ENCODE data around the gene NIN. TPM values are rescaled to one million over a fixed set of nuclear protein-coding genes. Genes with fewer than 3 reads are reported as not detected.
A peak's percentile ranks its signal among the peaks of the same experiment; 100 is the strongest.

The NIN gene
- total RNA-seq, 1 experiment from 2014 or later, result 36.5 TPM

GRCh38 chr14:50679674-50680073, 151.3 kb downstream of the NIN start:
- no TSS peak for BruUV-seq (replicated peaks)
- POLR2A ChIA-PET (ENCODE audit: unreplicated experiment), result no interaction called here
- Histone ChIP-seq H3K36me3 (ENCODE audit: low read depth) (no peaks in the 10 kb centered on the region), H3K9me3 (ENCODE audit: insufficient read depth, low read depth) (no peaks in the 10 kb centered on the region), H3K4me1 (replicated peaks; ENCODE audit: insufficient read depth) (peaks cover 43% of the 10 kb centered on the region), H3K79me2 (ENCODE audit: low read depth) (no peaks in the 10 kb centered on the region), H3K4me2 (no peak overlapping the region), H4K20me1 (ENCODE audit: insufficient read depth) (no peaks in the 10 kb centered on the region), H3K9me2 (ENCODE audit: insufficient read depth) (no peaks in the 10 kb centered on the region), H2AFZ (no peak overlapping the region), H3K4me3 (no peak overlapping the region), H3F3A (ENCODE audit: insufficient read depth, low read depth) (peaks cover 23% of the 10 kb centered on the region), H3K27me3 (ENCODE audit: insufficient read depth, low read depth) (no peaks in the 10 kb centered on the region), H3K27ac (no peak overlapping the region)
- intact Hi-C loops (cut with micrococcal nuclease; ENCODE audit: unreplicated experiment), result no loop called here
- TF ChIP-seq EZH2 (IDR thresholded peaks at IDR 0.05; ENCODE audit: low read depth), result no peak
- TF ChIP-seq CTCF (conservative IDR thresholded peaks at IDR 0.05), result no peak
- no peak for DNase-seq
- CTCF ChIA-PET, result no interaction called here

- Histone ChIP-seq H2AFZ (0 out of 2 replicates have a peak overlapping the region, but pooled peaks have one; percentile 58), H3K9me3 (ENCODE audit: insufficient read depth, low read depth) (no peaks in the 10 kb centered on the region), H4K20me1 (ENCODE audit: insufficient read depth) (no peaks in the 10 kb centered on the region), H3K4me2 (peak overlapping the region; percentile 65), H3K27me3 (ENCODE audit: insufficient read depth, low read depth) (no peaks in the 10 kb centered on the region), H3K4me3 (peak overlapping the region; percentile 43; the same call in 1 of the 2 replicates), H3K4me1 (replicated peaks; ENCODE audit: insufficient read depth) (peaks cover 43% of the 10 kb centered on the region), H3K9me2 (ENCODE audit: insufficient read depth) (no peaks in the 10 kb centered on the region), H3K79me2 (ENCODE audit: low read depth) (no peaks in the 10 kb centered on the region), H3K27ac (peak overlapping the region; percentile 85), H3K36me3 (ENCODE audit: low read depth) (no peaks in the 10 kb centered on the region), H3F3A (ENCODE audit: insufficient read depth, low read depth) (peaks cover 23% of the 10 kb centered on the region)
- DNase-seq, result no peak
- intact Hi-C loops (cut with micrococcal nuclease; ENCODE audit: unreplicated experiment), result no loop called here
- ChIA-PET CTCF (no interaction called here), POLR2A (ENCODE audit: unreplicated experiment) (no interaction called here)
- TF ChIP-seq CTCF (conservative IDR thresholded peaks at IDR 0.05) (no peak), EZH2 (IDR thresholded peaks at IDR 0.05; ENCODE audit: low read depth) (no peak)
- BruUV-seq (replicated peaks), result TSS peak; percentile 15
Observed at GRCh38 chr14:50678163-50678562, 152.8 kb downstream of the NIN start.

- ChIA-PET CTCF (no interaction called here), POLR2A (ENCODE audit: unreplicated experiment) (interaction anchor here (0.6 to 0.7 kb wide), 5 partner anchors 21 to 409 kb away, joined by 3 to 15 read pairs (median 7); no protein-coding TSS in a partner anchor)
- Histone ChIP-seq H3K4me2 (peak overlapping the region; percentile 65), H3K27me3 (ENCODE audit: insufficient read depth, low read depth) (no peaks in the 10 kb centered on the region), H3K4me1 (replicated peaks; ENCODE audit: insufficient read depth) (peaks cover 43% of the 10 kb centered on the region), H3F3A (ENCODE audit: insufficient read depth, low read depth) (peaks cover 23% of the 10 kb centered on the region), H4K20me1 (ENCODE audit: insufficient read depth) (no peaks in the 10 kb centered on the region), H2AFZ (peak overlapping the region; percentile 58), H3K9me2 (ENCODE audit: insufficient read depth) (no peaks in the 10 kb centered on the region), H3K4me3 (peak overlapping the region; percentile 43), H3K9me3 (ENCODE audit: insufficient read depth, low read depth) (no peaks in the 10 kb centered on the region), H3K27ac (peak overlapping the region; percentile 85), H3K36me3 (ENCODE audit: low read depth) (no peaks in the 10 kb centered on the region), H3K79me2 (ENCODE audit: low read depth) (no peaks in the 10 kb centered on the region)
- BruUV-seq (replicated peaks), result no TSS peak
- TF ChIP-seq EZH2 (IDR thresholded peaks at IDR 0.05; ENCODE audit: low read depth) (no peak), CTCF (conservative IDR thresholded peaks at IDR 0.05) (no peak)
- intact Hi-C loops (cut with micrococcal nuclease; ENCODE audit: unreplicated experiment), result no loop called here
- peak; percentile 35 to 92 for DNase-seq
Observed at GRCh38 chr14:50677527-50678063, 153.4 kb downstream of the NIN start.
